ENCODE measurements around the gene CCDC179.

CCDC179 gene

DNA sequence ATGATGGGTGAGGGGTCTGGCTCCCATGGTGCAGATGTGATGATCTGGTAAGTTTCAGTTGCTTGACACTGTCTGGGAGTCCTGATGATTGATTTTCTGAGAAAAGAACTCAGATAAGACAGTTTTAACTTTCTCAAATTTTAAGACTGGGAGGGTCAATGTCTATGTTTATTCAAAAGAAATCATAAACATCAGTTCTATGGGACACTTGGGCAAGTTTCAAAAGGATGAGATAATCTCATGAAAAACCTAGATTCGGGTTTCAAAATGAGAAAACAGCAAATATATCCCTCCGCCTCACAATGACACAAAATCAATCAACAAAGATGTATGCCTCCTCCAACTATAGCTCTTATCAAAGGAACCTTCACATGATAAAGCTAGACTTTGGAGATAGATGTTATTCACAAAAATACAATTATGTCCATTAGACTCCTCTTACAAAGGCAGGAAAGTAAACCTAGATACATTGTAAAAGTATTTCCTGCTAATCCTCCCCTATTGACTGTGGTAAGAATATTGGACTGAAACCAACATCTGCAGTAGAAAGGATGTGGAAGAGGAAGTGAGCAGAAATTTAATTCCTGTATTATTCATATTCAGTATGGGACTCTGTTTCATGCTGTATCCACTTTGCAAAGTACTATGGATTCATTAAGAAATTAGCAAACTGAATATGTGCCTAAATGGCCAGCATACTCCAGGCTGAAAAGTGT is 52.3 kb downstream of the CCDC179 start:
- no peak for DNase-seq

GRCh38 chr11:22807391-22807790 is 52.9 kb downstream of the CCDC179 start:
- DNase-seq = no peak

DNA sequence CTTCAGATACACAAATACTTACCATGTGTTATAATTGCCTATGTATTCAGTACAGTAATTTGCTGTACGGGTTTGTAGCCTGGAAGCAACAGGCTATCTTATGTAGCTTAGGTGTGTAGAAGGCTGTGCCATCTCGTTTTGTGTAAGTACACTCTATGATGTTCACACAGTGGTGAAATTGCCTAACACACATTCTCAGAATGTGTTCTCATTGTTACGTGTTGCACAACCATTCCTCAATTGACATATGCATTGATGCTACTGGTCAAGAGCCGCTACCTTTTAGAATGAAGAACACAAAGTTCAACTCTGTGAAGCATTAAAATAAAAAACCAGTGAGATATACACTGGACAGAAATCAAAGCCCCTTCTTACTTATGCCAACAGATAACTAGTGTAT is 57.4 kb downstream of the CCDC179 start:
- DNase-seq = no peak

GRCh38 chr11:22800482-22800881 is 59.8 kb downstream of the CCDC179 start:
- no peak for DNase-seq

- DNase-seq = no peak
Measured at GRCh38 chr11:22798901-22799300, 61.4 kb downstream of the CCDC179 start.

DNA sequence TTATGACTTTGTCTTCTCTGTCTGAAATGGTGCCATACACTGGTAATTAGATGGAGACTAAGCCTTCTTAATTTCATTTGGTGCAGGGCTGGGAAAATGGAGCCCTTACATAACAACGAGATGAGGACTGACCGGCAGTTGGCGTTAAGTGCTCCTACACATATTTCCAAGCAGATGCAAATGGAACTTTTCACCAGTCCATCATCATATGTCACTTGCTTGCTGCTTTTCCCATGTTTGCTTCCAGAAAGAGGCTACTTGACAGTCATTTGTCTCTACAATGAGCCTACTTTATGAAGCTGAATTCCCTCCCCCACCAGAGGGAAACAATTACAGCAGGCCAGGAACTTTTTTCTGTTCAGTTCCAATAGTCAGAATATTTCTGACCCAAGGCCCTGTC is 63.2 kb downstream of the CCDC179 start:
- DNase-seq = no peak
